Right kidney (tissue), 9 donors: ENCODE data around the gene ITPK1.
"Not testable (repeated sequence)": the region's sequence is repeated elsewhere in the genome, so short reads cannot be mapped to it uniquely, and the experiment has no call there.

Experiments used
- DNase-seq: peaks from one replicate; pipeline ENCODE4 v3.0.0-alpha.2; 2016
- long read RNA-seq, 8 donors: transcript quantifications; one replicate each; lab custom pipeline, GENCODE V29; 2026

ITPK1 gene
- long read RNA-seq, donor 1, full-length matches to known transcripts = 2 of 2 reads
- long read RNA-seq, donor 1, partial matches to known transcripts = 0 of 2 reads
- long read RNA-seq, donor 1, other reads (novel, unspliced or antisense) = 0 of 2 reads
- long read RNA-seq, donor 2, full-length matches to known transcripts = 4 of 4 reads
- long read RNA-seq, donor 2, partial matches to known transcripts = 0 of 4 reads
- long read RNA-seq, donor 2, other reads (novel, unspliced or antisense) = 0 of 4 reads
- long read RNA-seq, donor 3, full-length matches to known transcripts = 2 of 2 reads
- long read RNA-seq, donor 3, partial matches to known transcripts = 0 of 2 reads
- long read RNA-seq, donor 3, other reads (novel, unspliced or antisense) = 0 of 2 reads
- long read RNA-seq, donor 4, partial matches to known transcripts = 5 of 5 reads
- long read RNA-seq, donor 4, other reads (novel, unspliced or antisense) = 0 of 5 reads
- long read RNA-seq, donor 5, full-length matches to known transcripts = 3 of 3 reads
- long read RNA-seq, donor 5, partial matches to known transcripts = 0 of 3 reads
- long read RNA-seq, donor 5, other reads (novel, unspliced or antisense) = 0 of 3 reads
- long read RNA-seq, donor 6, full-length matches to known transcripts = 2 of 2 reads
- long read RNA-seq, donor 6, partial matches to known transcripts = 0 of 2 reads
- long read RNA-seq, donor 6, other reads (novel, unspliced or antisense) = 0 of 2 reads
- long read RNA-seq, donor 7 = 0 reads
- long read RNA-seq, donor 8, full-length matches to known transcripts = 2 of 2 reads
- long read RNA-seq, donor 8, partial matches to known transcripts = 0 of 2 reads
- long read RNA-seq, donor 8, other reads (novel, unspliced or antisense) = 0 of 2 reads

DNA sequence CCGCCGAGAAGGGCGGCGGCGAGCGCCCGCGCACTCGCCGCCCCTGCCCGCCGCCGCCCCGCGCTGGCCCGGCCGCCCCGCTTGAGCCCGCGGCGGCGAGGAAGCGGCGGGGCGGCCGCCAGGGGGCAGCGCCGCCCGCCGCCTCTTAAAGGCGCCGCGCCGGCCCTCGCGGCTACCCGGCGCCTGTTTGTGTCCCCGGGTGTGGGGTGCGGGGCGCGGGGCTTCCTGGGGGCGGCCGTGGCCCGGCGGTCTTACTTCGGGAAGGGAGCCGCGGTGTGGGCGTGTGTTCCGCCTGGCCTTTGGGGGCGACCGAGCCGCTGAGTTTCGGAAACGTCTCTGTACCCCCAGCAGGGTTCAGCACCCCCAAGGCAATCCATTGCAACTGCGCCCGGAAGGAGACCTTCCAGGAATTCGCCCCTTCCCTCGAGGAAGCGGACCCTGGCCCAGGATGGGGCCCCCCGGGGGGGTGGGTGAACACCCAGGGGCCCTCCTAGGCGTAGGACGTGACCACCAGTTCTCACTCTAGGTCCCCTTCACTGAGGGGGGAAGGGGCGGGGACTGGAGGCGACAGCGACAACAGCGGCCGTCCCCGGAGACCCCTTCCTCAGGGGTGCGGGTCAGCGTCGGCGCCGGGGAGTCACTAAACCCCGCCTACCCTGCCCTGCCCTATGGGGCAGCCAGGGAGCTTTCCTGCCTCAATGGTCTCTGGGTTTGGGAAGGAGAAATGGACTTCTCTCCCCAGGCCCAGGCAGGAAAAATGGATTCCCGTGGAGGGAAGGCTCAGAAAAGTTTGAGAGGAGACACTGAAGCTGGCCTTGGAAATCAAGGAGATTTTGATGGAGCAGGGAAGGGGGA lies at the start of gene ITPK1:
Gene ITPK1 (minus strand): TSS at position 105 of the 855 bp plus-strand sequence. CDS start 762 bp downstream, outside the sequence.
- peak; percentile 77 for DNase-seq

DNA sequence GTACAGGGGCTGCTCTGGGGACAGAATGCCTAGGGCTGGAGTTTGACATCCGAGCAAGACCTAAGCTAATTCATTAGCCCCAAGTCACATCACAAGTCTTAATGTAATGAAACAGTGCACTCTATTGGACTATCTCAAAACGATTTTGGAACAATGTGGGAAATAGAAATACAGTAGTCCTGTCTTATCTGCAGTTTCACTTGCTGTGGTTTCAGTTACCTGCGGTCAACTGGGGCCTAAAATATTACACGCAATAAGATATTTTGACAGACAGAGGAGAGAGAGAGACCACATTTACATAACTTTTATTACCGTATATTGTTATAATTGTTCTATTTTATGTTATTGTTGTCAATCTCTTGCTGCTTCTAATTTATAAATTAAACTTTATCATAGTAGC lies 47.8 kb upstream of the ITPK1 start:
- DNase-seq = no peak

DNA sequence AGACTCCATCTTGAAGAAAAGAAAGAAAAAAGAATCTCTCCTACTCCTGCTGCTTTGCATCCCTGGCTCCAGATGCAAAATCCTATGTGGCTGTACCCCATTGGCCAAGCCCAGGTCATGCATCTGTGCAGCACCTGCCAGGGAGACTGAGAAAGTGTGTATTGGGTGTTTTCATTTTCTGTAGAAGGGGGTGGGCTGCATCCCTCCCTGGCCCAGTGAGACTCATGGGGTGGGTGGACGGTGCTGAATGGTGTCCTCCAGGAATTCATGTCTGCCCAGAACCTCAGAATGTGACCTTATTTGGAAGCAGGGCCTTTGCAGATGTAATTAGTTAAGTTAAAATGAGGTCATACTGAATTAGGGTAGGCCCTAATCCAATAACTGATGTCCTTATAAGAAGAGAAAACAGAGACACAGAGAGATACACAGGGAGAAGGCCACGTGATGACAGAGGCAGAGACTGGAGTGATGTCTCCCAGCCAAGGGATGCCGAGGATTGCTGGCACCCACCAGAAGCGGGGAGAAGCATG lies 45.8 kb upstream of the ITPK1 start:
- no peak for DNase-seq

DNA sequence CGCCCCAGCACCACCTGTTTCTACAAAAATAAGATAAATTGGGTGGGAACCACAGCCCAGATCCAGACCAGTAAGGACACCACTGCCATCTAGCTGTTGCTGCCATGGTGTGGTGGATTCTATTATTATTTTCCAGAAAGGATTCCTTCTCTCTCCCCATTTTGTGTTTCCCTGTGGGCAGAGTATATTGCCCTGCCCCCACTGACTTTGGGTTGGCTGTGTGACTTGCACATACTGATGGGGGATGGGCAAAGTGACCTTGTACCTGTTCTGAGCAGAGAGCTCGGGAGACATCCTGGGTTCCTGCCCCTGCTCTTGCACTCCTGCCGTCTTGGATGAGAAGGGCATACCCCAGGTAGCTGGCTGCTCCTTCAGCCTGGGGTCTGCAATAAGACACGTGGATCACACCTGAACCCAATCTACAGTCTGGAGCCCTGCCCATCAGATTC lies 44.7 kb upstream of the ITPK1 start:
- no peak for DNase-seq

DNA sequence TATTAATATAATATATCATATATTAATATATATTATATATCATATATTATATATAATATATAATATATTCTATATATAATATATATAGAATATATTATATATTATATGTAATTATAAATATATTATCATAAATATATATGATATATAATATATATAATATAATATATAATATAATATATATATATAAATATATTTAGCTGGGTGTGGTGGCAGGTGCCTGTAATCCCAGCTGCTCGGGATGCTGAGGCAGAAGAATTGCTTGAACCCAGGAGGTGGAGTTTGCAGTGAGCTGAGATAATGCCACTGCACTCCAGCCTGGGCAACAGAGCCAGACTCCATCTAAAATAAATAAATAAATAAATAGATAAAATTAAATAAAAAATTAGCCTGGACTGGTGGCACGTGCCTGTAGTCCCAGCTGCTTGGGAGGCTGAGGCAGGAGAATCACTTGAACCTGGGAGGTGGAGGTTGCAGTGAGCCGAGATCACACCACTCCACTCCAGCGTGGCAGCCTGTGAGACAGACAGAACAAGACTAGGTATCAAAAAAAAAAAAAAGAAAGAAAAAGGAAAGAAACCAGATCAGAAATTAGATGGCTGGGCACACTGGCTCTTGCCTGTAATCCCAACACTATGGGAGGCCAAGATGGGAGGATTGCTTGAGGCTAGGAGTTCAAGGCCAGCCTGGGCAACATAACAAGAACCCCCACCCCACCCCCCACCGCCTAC lies 44.1 kb upstream of the ITPK1 start:
- not testable (repeated sequence) for DNase-seq

DNA sequence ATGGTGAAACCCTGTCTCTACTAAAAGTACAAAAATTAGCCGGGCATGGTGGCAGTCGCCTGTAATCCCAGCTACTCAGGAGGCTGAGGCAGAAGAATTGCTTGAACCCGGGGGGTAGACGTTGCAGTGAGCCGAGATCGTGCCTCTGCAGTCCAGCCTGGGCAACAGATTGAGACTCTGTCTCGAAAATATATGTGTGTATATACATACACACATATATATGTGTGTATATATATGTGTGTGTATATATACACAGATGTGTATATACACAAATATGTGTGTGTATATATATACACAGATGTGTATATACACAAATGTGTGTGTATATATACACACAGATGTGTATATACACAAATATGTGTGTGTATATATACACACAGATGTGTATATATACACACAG lies 42.6 kb upstream of the ITPK1 start:
- DNase-seq = not testable (repeated sequence)

DNA sequence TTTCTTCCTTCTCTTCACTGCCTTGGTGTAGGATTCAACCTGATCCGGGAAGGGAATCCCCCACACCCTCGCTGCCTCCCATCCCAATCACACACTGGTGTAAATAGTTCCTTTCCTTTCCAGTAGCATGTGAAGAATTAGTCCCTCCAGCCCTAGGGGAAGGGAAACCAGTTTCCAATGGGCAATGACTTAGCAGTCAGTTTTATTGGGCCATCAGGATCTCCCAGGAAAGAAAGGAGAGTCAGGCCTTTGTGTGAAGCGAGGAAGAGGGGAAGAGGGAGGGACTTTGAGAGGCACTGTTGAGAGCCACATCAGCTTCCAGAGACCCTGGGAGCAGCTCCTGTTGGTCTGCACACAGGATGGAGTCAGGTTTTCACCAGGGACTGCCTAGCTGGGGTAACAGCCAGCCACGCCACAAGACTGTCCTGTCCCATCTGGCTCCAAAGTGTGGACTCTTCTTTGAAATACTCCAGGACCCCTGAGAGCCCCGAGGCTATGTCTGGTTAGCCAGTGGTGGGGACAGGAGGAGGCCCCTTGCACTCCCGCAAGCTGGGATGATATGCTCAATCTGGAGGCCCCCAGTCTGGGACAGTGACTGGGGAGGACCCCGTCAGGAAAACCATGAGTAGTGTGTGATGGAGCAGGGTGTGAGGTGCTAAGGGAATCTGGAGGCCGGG lies 41.1 kb upstream of the ITPK1 start:
- no peak for DNase-seq

GRCh38 chr14:93155667-93156066 lies 39.9 kb upstream of the ITPK1 start:
- no peak for DNase-seq

GRCh38 chr14:93153121-93153520 lies 37.4 kb upstream of the ITPK1 start:
- DNase-seq = no peak

DNA sequence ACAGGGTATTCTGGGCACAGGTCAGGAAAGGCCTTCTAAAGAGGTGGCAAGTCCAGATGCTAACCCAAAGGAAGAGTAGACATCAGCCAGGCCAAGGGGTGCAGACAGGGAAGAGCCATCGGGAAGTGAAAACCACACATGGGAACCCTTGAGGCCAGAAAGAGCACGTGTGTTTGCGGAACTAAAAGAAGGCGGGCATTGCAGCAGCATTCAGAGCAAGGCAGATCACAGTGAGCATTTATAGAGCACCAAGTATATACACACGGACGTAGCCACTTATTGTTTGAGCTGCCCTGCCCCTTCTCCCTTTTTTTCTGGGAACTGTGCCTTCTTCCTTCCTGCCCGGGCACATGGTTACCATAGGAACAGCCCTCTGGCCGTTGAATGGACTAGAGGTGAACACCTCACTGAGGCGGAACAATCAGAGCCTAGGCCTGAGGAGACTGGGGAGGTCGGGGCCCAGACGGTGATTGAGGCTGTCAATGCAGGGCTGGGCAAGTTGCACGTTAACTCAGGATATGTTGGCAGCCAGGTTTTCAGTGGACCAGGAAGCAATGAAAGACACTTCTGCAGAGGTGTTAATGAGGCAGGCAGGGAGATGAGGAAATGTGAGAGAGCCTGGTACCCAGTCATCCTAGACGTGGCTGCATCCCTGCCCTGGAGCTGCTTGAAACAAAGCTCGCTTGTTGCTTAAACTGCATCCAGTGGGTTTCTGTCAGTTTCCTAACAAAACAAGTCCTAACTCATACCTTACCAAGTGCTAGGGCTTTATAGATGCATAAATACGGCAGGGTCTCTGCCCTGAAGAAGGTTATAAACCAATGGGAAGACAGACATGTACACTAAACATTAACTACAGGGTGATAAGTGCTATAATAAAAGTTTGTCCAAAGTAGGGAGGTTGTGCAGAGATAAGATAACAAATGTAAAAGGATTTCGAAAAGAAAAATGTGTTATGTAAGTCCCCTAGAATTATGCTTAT lies 34.8 kb upstream of the ITPK1 start:
- DNase-seq = no peak

GRCh38 chr14:93148979-93149378 lies 33.3 kb upstream of the ITPK1 start:
- no peak for DNase-seq

DNA sequence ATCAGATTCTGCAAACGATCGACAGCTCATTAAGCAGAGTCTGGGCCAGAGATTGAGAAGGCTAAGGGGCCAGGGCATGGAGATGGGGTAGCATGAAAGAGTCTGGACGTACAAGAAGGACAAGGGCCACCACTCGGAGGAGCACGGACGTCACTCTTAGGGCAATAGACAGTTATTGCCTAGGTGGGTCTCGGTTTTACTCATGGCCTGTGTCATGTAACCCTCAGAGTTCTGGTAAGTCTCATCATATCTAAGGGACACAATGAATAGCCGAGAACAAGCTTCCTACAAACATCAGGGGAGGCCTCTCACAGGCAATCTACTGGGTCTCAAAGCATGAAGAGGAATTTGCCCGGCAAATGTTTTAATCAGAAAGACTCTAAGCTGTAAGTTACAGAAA lies 30.4 kb upstream of the ITPK1 start:
- no peak for DNase-seq

DNA sequence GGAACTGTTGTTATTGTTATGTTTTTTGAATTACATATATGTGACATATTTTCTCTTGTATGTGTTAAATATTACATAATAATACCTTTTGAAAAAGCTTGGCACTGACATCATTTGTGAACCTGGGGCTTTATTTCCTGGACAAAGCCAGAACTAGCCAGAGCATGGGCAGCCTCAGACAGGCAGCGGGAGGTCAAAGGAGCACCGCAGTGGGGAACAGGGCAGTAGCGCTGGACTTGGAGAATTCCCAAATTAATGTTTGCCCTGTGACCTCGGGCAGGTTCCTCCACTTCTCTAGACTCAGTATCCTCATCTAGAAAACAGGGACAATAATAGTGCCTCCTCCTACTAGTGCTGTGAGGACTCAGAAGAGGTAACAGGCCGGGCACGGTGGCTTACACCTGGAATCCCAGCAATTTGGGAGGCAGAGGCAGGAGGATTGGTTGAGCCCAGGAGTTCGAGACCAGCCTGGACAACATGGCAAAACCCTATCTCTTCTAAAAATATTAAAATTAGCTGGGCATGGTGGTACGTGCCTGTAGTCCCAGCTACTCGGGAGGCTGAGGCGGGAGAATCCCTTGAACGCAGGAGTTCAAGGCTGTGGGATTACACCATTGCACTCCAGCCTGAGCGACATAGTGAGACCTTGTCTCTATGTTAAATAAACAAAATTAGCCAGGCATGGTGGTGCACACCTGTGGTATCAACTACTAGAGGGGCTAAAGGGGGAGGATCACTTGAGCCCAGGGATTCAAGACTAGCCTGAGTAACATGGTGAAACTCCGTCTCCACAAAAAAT lies 27.3 kb upstream of the ITPK1 start:
- DNase-seq = no peak

DNA sequence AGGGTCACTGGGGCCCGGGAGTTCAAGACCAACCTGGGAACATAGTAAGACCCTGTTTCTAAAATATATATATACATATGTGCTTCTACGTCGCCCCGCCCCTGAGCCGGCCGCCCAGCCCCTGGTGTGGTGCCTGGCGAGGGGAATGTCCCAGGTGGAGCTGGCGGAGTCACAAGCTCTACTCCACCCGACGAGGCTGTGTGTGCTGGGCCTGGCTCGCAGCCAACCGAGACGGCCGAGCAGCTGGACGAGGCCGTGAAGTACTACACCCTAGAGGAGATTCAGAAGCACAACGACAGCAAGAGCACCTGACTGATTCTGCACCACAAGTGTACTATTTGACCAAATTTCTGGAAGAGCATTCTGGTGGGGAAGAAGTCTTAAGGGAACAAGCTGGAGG lies 22.1 kb upstream of the ITPK1 start:
- no peak for DNase-seq

DNA sequence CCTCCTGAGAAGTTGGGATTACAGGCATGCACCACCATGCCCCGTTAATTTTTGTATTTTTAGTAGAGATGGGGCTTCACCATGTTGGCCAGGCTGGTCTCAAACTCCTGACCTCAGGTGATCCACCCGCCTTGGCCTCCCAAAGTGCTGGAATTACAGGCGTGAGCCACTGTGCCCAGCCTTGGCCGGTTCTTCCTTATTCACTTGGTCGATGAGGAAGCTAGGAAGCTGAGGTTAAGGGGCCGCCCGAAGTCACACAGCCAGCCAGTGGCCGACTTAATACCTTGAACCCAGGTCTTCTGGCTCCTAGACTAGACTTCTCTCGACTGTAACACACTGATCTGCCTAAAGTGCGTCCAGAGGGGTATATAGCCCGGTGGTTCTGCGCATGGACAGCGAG lies 20.8 kb upstream of the ITPK1 start:
- DNase-seq = not testable (repeated sequence)

DNA sequence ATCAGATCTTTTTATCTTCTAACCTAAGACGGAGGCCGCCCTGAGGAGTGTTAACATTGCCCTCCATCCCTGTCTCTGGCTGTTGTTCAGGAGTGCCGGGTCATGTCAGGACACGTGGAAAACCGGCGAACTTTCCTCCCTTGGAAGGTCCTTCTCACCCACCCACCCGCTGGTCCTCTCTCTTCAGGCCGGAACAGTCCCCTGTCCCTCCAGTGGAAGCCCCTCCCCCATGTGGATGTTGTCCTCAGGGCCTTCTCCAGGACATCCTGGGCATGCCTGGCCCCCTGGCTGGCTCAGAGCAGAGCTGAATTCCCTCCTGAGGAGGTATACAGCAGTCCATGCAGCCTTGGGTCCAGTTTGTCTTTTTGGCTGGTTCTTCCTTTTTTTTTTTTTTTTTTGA lies 20.3 kb upstream of the ITPK1 start:
- DNase-seq = no peak

- no peak for DNase-seq
These were observed 19.7 kb upstream of the ITPK1 start for GRCh38 chr14:93135399-93135798.

DNA sequence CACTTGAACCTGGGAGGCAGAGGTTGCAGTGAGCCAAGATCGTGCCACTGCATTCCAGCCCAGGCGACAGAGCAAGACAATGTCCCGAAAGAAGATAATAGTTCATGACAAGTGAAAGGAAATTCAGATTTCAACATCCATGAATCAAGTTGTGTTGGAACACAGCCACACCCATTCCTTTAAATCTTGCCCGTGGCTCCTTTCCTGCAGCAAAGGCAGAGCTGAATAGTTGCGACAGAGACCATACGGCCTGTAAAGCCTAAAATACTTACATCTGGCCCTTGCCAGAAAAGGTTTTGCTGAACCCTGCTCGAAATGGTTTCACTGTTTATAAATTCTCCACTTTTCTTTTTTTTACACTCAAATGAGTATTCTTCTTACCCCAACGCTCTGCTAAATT lies 17.7 kb upstream of the ITPK1 start:
- no peak for DNase-seq
